ENCODE results near the gene TOM1. TPM values are rescaled to one million over a fixed set of nuclear protein-coding genes. Genes with fewer than 3 reads are reported as not detected.

The TOM1 gene
- total and polyA plus RNA-seq, 2 experiments from 2014 or later = 108 to 114 TPM

- DNase-seq (ENCODE audit: low spot score) = peak; percentile 41
- 62% methylated on average over 13 of the region's 13 CpGs for WGBS (ENCODE audit: low lambda C conversion rate, missing lambda C conversion rate)
Measured at GRCh38 chr22:35397095-35397904, 97.6 kb downstream of the TOM1 start.

More at GRCh38 chr22:35397095-35397904, 97.6 kb downstream of the TOM1 start:
- Histone ChIP-seq H3K4me3 (no peak overlapping the region), H3K9me2 (replicated peaks; ENCODE audit: insufficient read depth) (no peaks in the 10 kb centered on the region), H3K36me3 (replicated peaks; ENCODE audit: insufficient read depth, low read depth) (no peaks in the 10 kb centered on the region), H4K20me1 (ENCODE audit: insufficient read depth, poor library complexity, severe bottlenecking) (no peaks in the 10 kb centered on the region), H3K79me2 (peaks cover 12% of the 10 kb centered on the region), H3K27me3 (no peaks in the 10 kb centered on the region), H3K4me2 (peak overlapping the region; percentile 65), H3K4me1 (ENCODE audit: insufficient read depth) (peaks cover 8% of the 10 kb centered on the region), H2AFZ (no peak overlapping the region), H3K9me3 (ENCODE audit: low read depth) (no peaks in the 10 kb centered on the region), H3K27ac (peak overlapping the region; percentile 76)
- TF ChIP-seq EZH2 (IDR thresholded peaks at IDR 0.05; ENCODE audit: borderline replicate concordance) (no peak), CTCF (IDR thresholded peaks at IDR 0.05; ENCODE audit: poor library complexity) (no peak), EZH2phosphoT487 (IDR thresholded peaks at IDR 0.05; ENCODE audit: low read depth, severe bottlenecking, unreplicated experiment) (no peak)

Small RNAs within 50 kb of the gene (microRNA-seq; reads per million reads assigned to microRNA genes)
- gene MIR3909 = 19.7 reads per million, percentile 38 among the genes with 10 or more reads in this experiment
- not detected for gene MIR6069

Small RNAs within 50 kb of the gene (small RNA-seq; reads per million reads assigned to genes)
- 4.8 reads per million, percentile 93 among the genes with 10 or more reads in this experiment for gene MIR3909
- not detected for gene MIR6069

Other genes with a start within 250 kb of the TOM1 start
- gene ISX, start 233.7 kb upstream of the TOM1 start, total RNA-seq = 23.2 and 29.8 TPM in 2 replicates
- gene ISX, start 233.7 kb upstream of the TOM1 start, polyA plus RNA-seq = 17.7 and 20.6 TPM in 2 replicates
- 17.4 and 19.0 TPM in 2 replicates for gene HMGXB4, start 42.4 kb upstream of the TOM1 start, total RNA-seq
- gene HMGXB4, start 42.4 kb upstream of the TOM1 start, polyA plus RNA-seq = 15.6 and 17.2 TPM in 2 replicates
- 34.8 and 43.8 TPM in 2 replicates for gene HMOX1, start 81.2 kb downstream of the TOM1 start, total RNA-seq
- gene HMOX1, start 81.2 kb downstream of the TOM1 start, polyA plus RNA-seq = 51.0 and 58.6 TPM in 2 replicates
- gene MCM5, start 100.2 kb downstream of the TOM1 start, total RNA-seq = 16.0 and 36.1 TPM in 2 replicates
- gene MCM5, start 100.2 kb downstream of the TOM1 start, polyA plus RNA-seq = 21.7 and 24.4 TPM in 2 replicates
- 0.88 and 1.3 TPM in 2 replicates for gene RASD2, start 240.9 kb downstream of the TOM1 start, total RNA-seq
- 12.7 and 13.5 TPM in 2 replicates for gene RASD2, start 240.9 kb downstream of the TOM1 start, polyA plus RNA-seq